Uterus (tissue), 4 donors: ENCODE results near the gene CAPZA1. TPM values are rescaled to one million over a fixed set of nuclear protein-coding genes. Genes with fewer than 3 reads are reported as not detected.

ENCODE experiments used
- DNase-seq, 2 donors: peaks; one replicate each; pipeline ENCODE4 v3.0.0-alpha.2; 2019 to 2020
- H3K27ac ChIP-seq, 2 donors: fragments of 200-600 bp; sonication (generic); 1 replicate in 1 of 2; 2 replicates in 1 of 2; pipeline ENCODE4 v1.5.1; 2016 to 2018
- H3K27me3 ChIP-seq, 2 donors: fragments of 200-600 bp; sonication (generic); one replicate each; pipeline ENCODE4 v1.5.1; 2018 to 2019; ENCODE audit warnings: control low read depth in 1 of 2
- H3K36me3 ChIP-seq, 2 donors: fragments of 200-600 bp; sonication (generic); one replicate each; pipeline ENCODE4 v1.5.1; 2019; ENCODE audit warnings: control low read depth in 1 of 2
- H3K4me1 ChIP-seq, 2 donors: fragments of 200-600 bp; sonication (generic); one replicate each; pipeline ENCODE4 v1.5.1; 2018 to 2019; ENCODE audit warnings: control low read depth in 1 of 2
- H3K4me3 ChIP-seq, 2 donors: fragments of 200-600 bp; sonication (generic); 1 replicate in 1 of 2; 2 replicates in 1 of 2; pipeline ENCODE4 v1.5.1; 2018 to 2019; ENCODE audit warnings: mild to moderate bottlenecking in 1 of 2
- H3K9me3 ChIP-seq, 2 donors: fragments of 200-600 bp; sonication (generic); one replicate each; pipeline ENCODE4 v1.5.1; 2019; ENCODE audit warnings: control low read depth in 1 of 2
- CTCF ChIP-seq, 4 experiments: fragments of 200-600 bp in 2 of 4; fragments of 450-650 bp in 2 of 4; sonication (generic) in 2 of 4; IDR thresholded peaks; one replicate each; pipeline ENCODE4 v1.5.1; 2016 to 2019; ENCODE audit warnings: antibody characterized with exemption in 4 of 4, mild to moderate bottlenecking in 2 of 4, moderate library complexity in 1 of 4
- POLR2A ChIP-seq, 2 donors: fragments of 450-650 bp; IDR thresholded peaks; one replicate each; pipeline ENCODE4 v1.6.1; 2016; ENCODE audit warnings: antibody characterized with exemption in 2 of 2, mild to moderate bottlenecking in 1 of 2, moderate library complexity in 1 of 2
- intact Hi-C: fragments of 100-400 bp; cut with DNase I; formaldehyde crosslinking; loops from one replicate; pipeline ENCODE4 v1.15.1; 2023; ENCODE audit warnings: low total_unique reads
- total RNA-seq, 4 donors: library from RNA; depleted of rRNA in 3 of 4; stranded (reverse); fragments of >200 nt in 3 of 4; gene quantifications; one replicate each; pipeline versions ENCODE4 v1.1.0 to v1.2.4, GENCODE V29; 2014 to 2023
- donor health status: DM: yes; HTN: yes; CAD: no.

CAPZA1 gene
- total RNA-seq, 4 donors from 2014 or later = 60.6 to 503 (median 151) TPM

- H3K4me3 ChIP-seq = no peak overlapping the region
- no peak for TF ChIP-seq POLR2A (IDR thresholded peaks at IDR 0.05)
- no peak for TF ChIP-seq CTCF (IDR thresholded peaks at IDR 0.05)
- intact Hi-C loops = loop anchor here (10.0 kb wide), 1 partner anchor 94 kb away; the partner anchor contains the start of genes CAPZA1 and ST7L
- H3K9me3 ChIP-seq = no peaks in the 10 kb centered on the region
- DNase-seq = no peak
- H3K4me1 ChIP-seq = peaks cover 6% of the 10 kb centered on the region in 2 donors
- H3K27ac ChIP-seq = no peak overlapping the region
- no peaks in the 10 kb centered on the region for H3K36me3 ChIP-seq
- H3K27me3 ChIP-seq = no peaks in the 10 kb centered on the region
These were observed 88.9 kb downstream of the CAPZA1 start for GRCh38 chr1:112708489-112708888.

- H3K27ac ChIP-seq = no peak overlapping the region
- no peak for DNase-seq
- no peak overlapping the region for H3K4me3 ChIP-seq
- H3K9me3 ChIP-seq = no peaks in the 10 kb centered on the region
- no peaks in the 10 kb centered on the region for H3K36me3 ChIP-seq
- peaks cover 0 to 9% of the 10 kb centered on the region in 2 donors for H3K4me1 ChIP-seq
- no peaks in the 10 kb centered on the region for H3K27me3 ChIP-seq
- intact Hi-C loops = loop anchor here (10.0 kb wide), 1 partner anchor 245 kb away; no protein-coding TSS in a partner anchor
- TF ChIP-seq POLR2A (IDR thresholded peaks at IDR 0.05) = no peak
These were observed 90.5 kb downstream of the CAPZA1 start for GRCh38 chr1:112710159-112710558.

- Histone ChIP-seq H3K9me3 (no peaks in the 10 kb centered on the region), H3K27ac (no peak overlapping the region), H3K4me1 (peaks cover 0 to 10% of the 10 kb centered on the region in 2 donors), H3K27me3 (no peaks in the 10 kb centered on the region), H3K4me3 (no peak overlapping the region), H3K36me3 (no peaks in the 10 kb centered on the region)
- intact Hi-C loops = loop anchor here (10.0 kb wide), 1 partner anchor 246 kb away; no protein-coding TSS in a partner anchor
- TF ChIP-seq POLR2A (IDR thresholded peaks at IDR 0.05) (no peak), CTCF (IDR thresholded peaks at IDR 0.05) (no peak)
- no peak for DNase-seq
These were observed 91.0 kb downstream of the CAPZA1 start for GRCh38 chr1:112710586-112710985.

GRCh38 chr1:112711041-112711440 lies 91.4 kb downstream of the CAPZA1 start:
- Histone ChIP-seq H3K4me3 (no peak overlapping the region), H3K4me1 (peaks cover 0 to 13% of the 10 kb centered on the region in 2 donors), H3K27me3 (no peaks in the 10 kb centered on the region), H3K9me3 (no peaks in the 10 kb centered on the region), H3K36me3 (no peaks in the 10 kb centered on the region), H3K27ac (no peak overlapping the region)
- intact Hi-C loops = loop anchor here (10.0 kb wide), 1 partner anchor 246 kb away; no protein-coding TSS in a partner anchor
- no peak for DNase-seq
- TF ChIP-seq CTCF (IDR thresholded peaks at IDR 0.05) (no peak), POLR2A (IDR thresholded peaks at IDR 0.05) (no peak)

GRCh38 chr1:112711670-112712069 lies 92.0 kb downstream of the CAPZA1 start:
- no peaks in the 10 kb centered on the region for H3K36me3 ChIP-seq
- intact Hi-C loops = loop anchor here (10.0 kb wide), 1 partner anchor 247 kb away; no protein-coding TSS in a partner anchor
- H3K27me3 ChIP-seq = no peaks in the 10 kb centered on the region
- no peaks in the 10 kb centered on the region for H3K9me3 ChIP-seq
- TF ChIP-seq CTCF (IDR thresholded peaks at IDR 0.05) = no peak
- TF ChIP-seq POLR2A (IDR thresholded peaks at IDR 0.05) = no peak
- no peak overlapping the region for H3K27ac ChIP-seq
- H3K4me3 ChIP-seq = no peak overlapping the region
- peaks cover 0 to 13% of the 10 kb centered on the region in 2 donors for H3K4me1 ChIP-seq
- DNase-seq = no peak
